Activated CD4-positive, alpha-beta T cell treated with anti-CD3 and anti-CD28 coated beads for 1 hour (primary cell): ENCODE measurements around the gene ITPRID1.
"Not testable (repeated sequence)": the region's sequence is repeated elsewhere in the genome, so short reads cannot be mapped to it uniquely, and the experiment has no call there.

Source experiments
- DNase-seq: peaks from one replicate; pipeline ENCODE4 v3.0.0-alpha.2; 2020

ITPRID1 gene

GRCh38 chr7:31517513-31517912, 3.6 kb downstream of the ITPRID1 start:
- no peak for DNase-seq

- DNase-seq: no peak
These were observed 4.9 kb downstream of the ITPRID1 start for GRCh38 chr7:31518766-31519165.

GRCh38 chr7:31521336-31522010, 7.6 kb downstream of the ITPRID1 start:
- no peak for DNase-seq

- DNase-seq: no peak
These were observed 13.0 kb downstream of the ITPRID1 start for GRCh38 chr7:31526864-31527263.

- DNase-seq: no peak
These were observed 15.2 kb downstream of the ITPRID1 start for GRCh38 chr7:31529103-31529502.

GRCh38 chr7:31540651-31541185, 26.8 kb downstream of the ITPRID1 start:
- DNase-seq: not testable (repeated sequence)

GRCh38 chr7:31545549-31545948, 31.7 kb downstream of the ITPRID1 start:
- no peak for DNase-seq

- DNase-seq: no peak
These were observed 35.7 kb downstream of the ITPRID1 start for GRCh38 chr7:31549611-31550010.

- DNase-seq: no peak
These were observed 36.5 kb downstream of the ITPRID1 start for GRCh38 chr7:31550432-31550831.

- no peak for DNase-seq
These were observed 39.8 kb downstream of the ITPRID1 start for GRCh38 chr7:31553661-31554081.

GRCh38 chr7:31562002-31562401, 48.1 kb downstream of the ITPRID1 start:
- no peak for DNase-seq

GRCh38 chr7:31563522-31563921, 49.6 kb downstream of the ITPRID1 start:
- no peak for DNase-seq

GRCh38 chr7:31563951-31564350, 50.1 kb downstream of the ITPRID1 start:
- DNase-seq: no peak

GRCh38 chr7:31564661-31565060, 50.8 kb downstream of the ITPRID1 start:
- no peak for DNase-seq

- DNase-seq: no peak
These were observed 55.6 kb downstream of the ITPRID1 start for GRCh38 chr7:31569528-31569927.

- no peak for DNase-seq
These were observed 69.6 kb downstream of the ITPRID1 start for GRCh38 chr7:31583526-31583925.

GRCh38 chr7:31583942-31584341, 70.1 kb downstream of the ITPRID1 start:
- DNase-seq: no peak

GRCh38 chr7:31595390-31595789, 81.5 kb downstream of the ITPRID1 start:
- DNase-seq: no peak

- no peak for DNase-seq
These were observed 88.2 kb downstream of the ITPRID1 start for GRCh38 chr7:31602041-31602625.

- no peak for DNase-seq
These were observed 89.2 kb downstream of the ITPRID1 start for GRCh38 chr7:31603046-31603445.

GRCh38 chr7:31613604-31614003, 99.7 kb downstream of the ITPRID1 start:
- DNase-seq: no peak

GRCh38 chr7:31633467-31633866, 119.6 kb downstream of the ITPRID1 start:
- no peak for DNase-seq

- no peak for DNase-seq
These were observed 120.1 kb downstream of the ITPRID1 start for GRCh38 chr7:31633894-31634494.

GRCh38 chr7:31640381-31640780, 126.5 kb downstream of the ITPRID1 start:
- DNase-seq: no peak
